ENCODE data around the gene MAB21L3. TPM values are rescaled to one million over a fixed set of nuclear protein-coding genes. Genes with fewer than 3 reads are reported as not detected.

MAB21L3 gene
- total RNA-seq, 1 donor from 2014 or later, result 2.2 TPM

- peak; percentile 58 for DNase-seq (ENCODE audit: low spot score)
Measured at GRCh38 chr1:116111524-116112021, 374 bp downstream of the MAB21L3 start.

GRCh38 chr1:116112388-116113140 is 1.4 kb downstream of the MAB21L3 start:
- DNase-seq (ENCODE audit: low spot score), result no peak

- DNase-seq (ENCODE audit: low spot score), result no peak
Measured at GRCh38 chr1:116113615-116114014, 2.4 kb downstream of the MAB21L3 start.

- DNase-seq (ENCODE audit: low spot score), result peak; percentile 14
Measured at GRCh38 chr1:116115476-116116439, 4.6 kb downstream of the MAB21L3 start.

GRCh38 chr1:116118471-116118870 is 7.3 kb downstream of the MAB21L3 start:
- DNase-seq (ENCODE audit: low spot score), result no peak

GRCh38 chr1:116119876-116120275 is 8.7 kb downstream of the MAB21L3 start:
- DNase-seq (ENCODE audit: low spot score), result no peak

GRCh38 chr1:116122955-116123757 is 12.0 kb downstream of the MAB21L3 start:
- DNase-seq (ENCODE audit: low spot score), result no peak

GRCh38 chr1:116123837-116124533 is 12.8 kb downstream of the MAB21L3 start:
- no peak for DNase-seq (ENCODE audit: low spot score)

GRCh38 chr1:116125758-116126157 is 14.6 kb downstream of the MAB21L3 start:
- DNase-seq (ENCODE audit: low spot score), result no peak

GRCh38 chr1:116126281-116126680 is 15.1 kb downstream of the MAB21L3 start:
- no peak for DNase-seq (ENCODE audit: low spot score)

- DNase-seq (ENCODE audit: low spot score), result no peak
Measured at GRCh38 chr1:116127123-116127847, 16.1 kb downstream of the MAB21L3 start.

GRCh38 chr1:116127848-116128540 is 16.8 kb downstream of the MAB21L3 start:
- no peak for DNase-seq (ENCODE audit: low spot score)

GRCh38 chr1:116128664-116129063 is 17.5 kb downstream of the MAB21L3 start:
- DNase-seq (ENCODE audit: low spot score), result no peak

GRCh38 chr1:116129537-116129936 is 18.3 kb downstream of the MAB21L3 start:
- no peak for DNase-seq (ENCODE audit: low spot score)

- no peak for DNase-seq (ENCODE audit: low spot score)
Measured at GRCh38 chr1:116130356-116130755, 19.2 kb downstream of the MAB21L3 start.

GRCh38 chr1:116131170-116131569 is 20.0 kb downstream of the MAB21L3 start:
- DNase-seq (ENCODE audit: low spot score), result no peak

GRCh38 chr1:116131866-116132605 is 20.8 kb downstream of the MAB21L3 start:
- peak; percentile 46 for DNase-seq (ENCODE audit: low spot score)

- no peak for DNase-seq (ENCODE audit: low spot score)
Measured at GRCh38 chr1:116133696-116134475, 22.7 kb downstream of the MAB21L3 start.

All from umbilical cord (tissue), 2 donors.